HG03439 (cell line): ENCODE results near the gene IFTAP.
"Not testable (repeated sequence)": the region's sequence is repeated elsewhere in the genome, so short reads cannot be mapped to it uniquely, and the experiment has no call there.

Experiments
- ATAC-seq: cut with Tn5 transposase; IDR thresholded peaks from one replicate; pipeline ENCODE4 v1.9.1; 2021; ENCODE audit warnings: mild to moderate bottlenecking, moderate library complexity; ENCODE audit not compliant: unreplicated experiment

IFTAP gene

DNA sequence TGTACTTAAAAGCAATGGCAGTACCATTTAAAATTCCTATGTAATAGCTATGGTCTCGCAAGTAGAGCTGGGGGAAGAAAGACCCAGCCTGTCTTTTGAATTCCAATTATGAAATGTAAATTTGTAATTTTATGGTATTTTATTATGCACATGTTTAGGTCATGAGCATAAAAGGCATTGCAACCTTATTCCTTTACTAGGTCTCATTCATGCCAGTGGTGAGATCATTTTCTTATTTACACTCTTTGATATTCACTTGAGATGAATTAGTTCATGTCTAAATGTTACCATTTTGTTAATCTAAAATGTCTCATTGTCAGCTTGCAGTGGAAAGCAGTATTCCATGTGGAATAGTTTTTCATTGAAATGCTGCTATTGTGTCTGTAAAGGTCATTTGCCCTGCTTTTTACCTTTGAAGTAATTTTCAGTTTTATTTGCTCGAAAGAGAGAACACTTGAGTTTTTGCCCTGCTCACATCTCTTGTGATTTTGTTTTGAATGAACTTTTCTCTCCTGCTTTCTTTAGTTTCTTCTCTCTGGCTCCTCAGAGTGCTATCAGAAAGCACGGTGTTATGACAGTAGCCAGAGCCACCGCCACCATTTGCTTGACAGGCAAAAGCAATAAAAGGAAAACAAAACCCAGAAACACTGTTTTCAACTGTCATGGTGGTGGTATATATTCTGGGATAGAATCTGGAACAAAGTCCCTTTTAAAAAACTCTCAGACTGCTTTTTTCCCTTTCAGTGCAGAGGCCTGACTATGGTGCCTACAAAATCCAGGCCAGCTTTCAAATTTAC, 41.0 kb downstream of the IFTAP start:
- no peak for ATAC-seq

DNA sequence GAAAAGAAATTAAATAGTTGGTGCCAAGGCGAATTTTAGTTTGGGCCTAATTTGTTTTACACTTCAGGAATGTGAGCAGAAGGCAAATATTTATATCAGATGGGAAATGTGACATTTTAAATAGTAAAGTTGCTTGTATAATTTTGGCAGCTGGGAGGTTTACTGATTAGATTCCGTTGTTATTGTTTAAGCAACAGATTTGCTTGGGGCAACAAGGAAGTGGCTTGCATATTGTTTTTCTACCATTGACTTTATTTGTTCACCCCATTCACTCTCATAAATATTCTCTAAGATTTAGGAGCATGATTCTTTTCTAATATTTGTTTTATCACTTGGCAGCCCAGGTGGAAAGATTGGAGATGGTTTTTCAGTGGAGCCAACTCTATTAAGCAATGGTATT, 44.3 kb downstream of the IFTAP start:
- ATAC-seq: no peak

- ATAC-seq: no peak
Observed at GRCh38 chr11:36657610-36658267, 63.4 kb downstream of the IFTAP start.

GRCh38 chr11:36661359-36661758, 67.1 kb downstream of the IFTAP start:
- not testable (repeated sequence) for ATAC-seq

GRCh38 chr11:36672815-36673450, 78.6 kb downstream of the IFTAP start:
- ATAC-seq: no peak

GRCh38 chr11:36679547-36679946, 85.2 kb downstream of the IFTAP start:
- not testable (repeated sequence) for ATAC-seq

DNA sequence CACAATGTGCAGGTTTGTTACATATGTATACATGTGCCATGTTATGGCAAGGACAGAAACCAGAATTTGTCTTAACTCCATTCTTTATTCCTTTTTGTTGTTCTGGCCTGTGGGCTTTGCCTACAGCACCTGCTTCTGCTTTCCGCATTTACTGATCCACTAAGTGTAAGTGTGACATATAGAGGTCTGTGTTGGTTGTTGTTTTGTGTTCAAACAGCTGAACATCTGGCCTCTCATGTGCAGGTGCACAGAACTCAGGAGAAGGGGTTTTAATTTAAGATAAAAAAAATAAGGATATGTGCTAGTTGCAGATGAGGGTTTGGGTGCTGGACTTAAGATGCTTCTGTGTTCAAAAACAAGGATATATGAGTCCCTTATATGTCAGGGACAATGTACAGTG, 89.5 kb downstream of the IFTAP start:
- no peak for ATAC-seq

DNA sequence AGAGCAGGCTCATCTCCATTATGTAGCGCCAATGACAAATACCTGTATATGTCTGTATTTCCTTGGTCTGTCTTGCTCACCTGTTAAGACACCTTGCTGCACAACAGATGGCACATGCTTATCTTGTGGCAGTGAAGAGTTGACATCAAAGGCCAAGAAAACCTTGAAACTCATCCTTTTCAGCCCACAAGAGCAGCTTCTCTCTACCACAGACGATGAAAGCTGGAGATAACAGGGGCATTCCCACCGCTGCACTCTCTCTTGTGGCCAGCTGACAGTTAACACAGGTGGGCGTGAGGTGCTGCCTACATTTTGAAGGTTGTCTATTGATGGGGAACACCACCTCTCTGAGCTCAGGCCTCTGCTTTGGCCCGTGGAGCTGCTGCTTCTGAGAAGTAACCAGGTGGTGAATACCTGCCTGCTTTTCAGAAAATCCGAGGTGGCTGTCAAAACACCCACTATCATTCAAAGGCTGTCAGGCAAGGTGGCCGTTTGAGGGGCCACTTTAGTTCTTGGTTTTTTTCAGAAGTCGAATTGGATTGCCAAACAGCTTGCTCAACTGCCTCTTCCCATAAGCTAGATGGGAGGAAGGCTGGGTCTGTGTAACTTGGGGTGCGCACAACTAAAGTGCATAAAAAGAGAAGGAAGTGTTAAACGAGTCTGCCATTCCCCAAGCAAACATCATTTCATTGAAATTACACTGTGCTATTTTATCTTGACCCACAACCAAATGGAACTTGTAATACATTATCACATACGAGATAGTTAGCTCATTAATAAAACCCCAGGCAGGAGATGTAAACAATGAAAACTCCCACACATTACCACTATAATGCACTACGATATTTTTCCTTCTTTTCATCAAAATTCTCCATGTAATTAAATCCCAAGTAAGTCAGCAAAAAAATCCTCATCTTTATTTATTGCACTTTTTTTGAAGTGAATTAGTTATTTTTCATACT, 90.8 kb downstream of the IFTAP start:
- no peak for ATAC-seq

- ATAC-seq: no peak
Observed at GRCh38 chr11:36688132-36688531, 93.8 kb downstream of the IFTAP start.

- ATAC-seq: no peak
Observed at GRCh38 chr11:36688571-36689291, 94.4 kb downstream of the IFTAP start.

- ATAC-seq: no peak
Observed at GRCh38 chr11:36689442-36689841, 95.1 kb downstream of the IFTAP start.

- ATAC-seq: no peak
Observed at GRCh38 chr11:36692704-36693103, 98.4 kb downstream of the IFTAP start.

DNA sequence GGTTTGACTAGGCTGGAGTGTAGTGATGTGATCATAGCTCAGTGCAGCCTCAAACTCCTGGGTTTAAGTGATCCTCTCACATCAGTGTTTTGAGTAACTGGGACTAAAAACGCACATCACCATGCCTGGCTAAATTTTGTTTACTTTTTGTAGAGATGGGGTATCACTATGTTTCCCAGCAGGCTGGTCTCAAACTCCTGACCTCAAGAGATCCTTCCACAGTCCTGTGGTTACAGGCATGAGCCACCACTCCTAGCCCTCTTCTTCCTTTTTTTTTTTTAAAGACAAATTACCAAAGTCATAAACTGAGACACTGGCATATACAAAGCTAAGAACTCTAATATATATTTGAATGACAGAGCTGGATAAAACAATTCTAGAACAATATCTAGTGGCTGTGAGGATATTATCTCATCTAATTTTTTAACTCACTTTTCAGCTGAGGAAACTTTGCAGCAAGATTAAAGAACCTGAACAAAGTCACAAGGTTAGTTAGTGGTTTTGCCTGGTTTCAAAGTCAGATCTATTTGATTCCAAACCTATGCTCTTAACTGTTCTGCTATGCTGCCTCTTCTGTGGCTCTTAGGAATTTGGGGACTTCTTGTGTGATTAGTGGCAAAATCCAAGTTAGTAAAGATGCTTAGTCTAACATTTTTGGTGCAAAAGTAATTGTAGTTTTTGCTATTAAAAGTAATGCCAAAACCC, 99.0 kb downstream of the IFTAP start:
- ATAC-seq: no peak

DNA sequence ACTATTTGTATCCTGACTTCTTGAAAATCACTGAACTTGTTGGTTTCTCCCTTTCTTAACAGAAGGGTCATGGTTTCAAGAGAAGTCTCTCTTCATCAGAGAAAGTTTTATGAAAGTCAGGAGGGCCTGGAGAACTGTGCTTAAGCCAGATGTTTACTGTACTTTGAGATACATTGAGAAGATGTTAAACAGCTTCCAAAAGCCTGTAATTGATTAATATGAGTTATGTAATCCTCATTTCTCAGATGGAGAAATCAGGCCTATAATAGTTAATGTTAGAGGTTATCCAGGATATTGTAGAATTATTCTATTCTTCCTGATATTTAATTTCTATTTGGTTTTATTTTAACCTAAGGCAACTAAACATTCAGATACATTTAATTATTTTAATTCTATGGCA, 100.8 kb downstream of the IFTAP start:
- no peak for ATAC-seq

DNA sequence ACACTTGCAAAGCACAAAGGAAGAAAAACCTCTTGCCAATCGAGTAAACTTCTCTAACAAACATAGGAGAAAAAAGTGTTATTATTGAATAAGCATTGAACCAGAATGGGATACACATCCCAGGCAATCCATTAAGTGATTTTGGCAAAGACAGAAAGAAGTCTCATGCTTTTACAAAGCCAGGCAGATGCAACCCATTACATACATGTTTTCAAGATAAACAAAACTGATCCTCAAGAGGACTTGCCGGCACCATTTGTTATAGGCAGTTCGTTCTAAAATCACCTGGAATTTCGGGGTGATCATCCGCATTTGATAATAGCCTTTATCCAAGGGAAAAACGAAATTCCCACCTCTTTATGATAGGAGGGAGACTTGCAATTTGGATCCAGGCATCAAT, 101.3 kb downstream of the IFTAP start:
- no peak for ATAC-seq

- no peak for ATAC-seq
Observed at GRCh38 chr11:36696550-36696949, 102.2 kb downstream of the IFTAP start.

- no peak for ATAC-seq
Observed at GRCh38 chr11:36699271-36699670, 105.0 kb downstream of the IFTAP start.

GRCh38 chr11:36700246-36700645, 105.9 kb downstream of the IFTAP start:
- ATAC-seq: no peak

DNA sequence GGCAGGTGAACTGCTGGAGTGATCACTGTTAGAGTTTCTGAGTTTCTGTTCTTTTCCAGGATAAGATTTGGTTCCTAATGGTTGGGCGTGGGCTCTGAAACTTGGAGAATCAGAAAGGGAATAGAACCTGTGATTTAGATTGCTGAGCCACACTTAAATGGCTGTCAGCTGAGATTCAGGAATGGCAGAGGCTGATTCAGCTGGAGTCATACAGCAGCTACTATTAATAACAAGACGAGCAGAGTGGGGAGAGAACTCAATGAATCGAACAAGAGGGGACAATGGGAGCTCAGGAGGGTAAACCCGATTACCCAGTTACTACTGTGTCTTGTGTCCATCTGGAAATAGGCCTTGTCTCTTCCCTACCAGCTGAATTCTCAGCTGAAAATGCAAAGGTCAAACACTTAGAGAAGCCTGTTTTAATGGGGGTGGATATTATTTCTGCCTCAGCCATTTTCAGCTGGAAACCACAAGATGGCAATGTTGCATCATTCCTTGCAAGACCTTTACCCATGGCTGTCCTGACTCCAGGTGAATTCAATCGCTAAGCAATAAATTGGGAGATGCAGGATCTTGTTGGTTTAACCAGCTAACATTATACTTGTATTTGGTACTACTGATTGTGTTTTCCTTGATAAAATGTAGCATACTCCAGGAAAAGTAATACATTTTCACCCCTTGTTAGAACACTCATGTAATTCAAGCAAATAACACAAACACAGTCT, 108.2 kb downstream of the IFTAP start:
- ATAC-seq: peak; percentile 85
